A549 (cell line): Measurements from ENCODE around the gene BCKDK.

Source experiments
- CHD4 ChIP-seq: fragments of 200-600 bp; sonication (generic); IDR thresholded peaks from 2 replicates; pipeline ENCODE4 v1.6.1; 2016; ENCODE audit warnings: antibody characterized with exemption, mild to moderate bottlenecking, borderline replicate concordance
- CTCF ChIP-seq: fragments of >200 bp; sonication (Bioruptor Twin); formaldehyde crosslinking; IDR thresholded peaks from 3 replicates; pipeline ENCODE4 v1.5.1; 2016
- EHMT2 ChIP-seq: fragments of 200-600 bp; sonication (generic); IDR thresholded peaks from 2 replicates; pipeline ENCODE4 v1.6.1; 2016; ENCODE audit warnings: antibody characterized with exemption, low read depth, mild to moderate bottlenecking, moderate library complexity
- ESRRA ChIP-seq: fragments of 150-350 bp; IDR thresholded peaks from 2 replicates; pipeline ENCODE4 v1.6.1; 2014; ENCODE audit warnings: mild to moderate bottlenecking, low read length, borderline replicate concordance
- HMGXB4 ChIP-seq: fragments of 250-450 bp; sonication (Bioruptor Pico); IDR thresholded peaks from 2 replicates; pipeline ENCODE4 v1.5.0; 2021; ENCODE audit warnings: mild to moderate bottlenecking, moderate library complexity, borderline replicate concordance
- MYC ChIP-seq: IDR thresholded peaks from 2 replicates; pipeline ENCODE4 v1.6.1; 2012; ENCODE audit warnings: mild to moderate bottlenecking, inconsistent platforms, low read length, improper control_type of control experiment, borderline replicate concordance
- NR3C1 ChIP-seq: fragments of >200 bp; sonication (Bioruptor Twin); formaldehyde crosslinking; IDR thresholded peaks from 3 replicates; pipeline ENCODE4 v1.6.1; 2017
- POLR2AphosphoS2 ChIP-seq: conservative IDR thresholded peaks from 2 replicates; pipeline ENCODE4 v1.6.1; 2012; ENCODE audit warnings: low read length, improper control_type of control experiment, inconsistent platforms
- REST ChIP-seq: fragments of 200-600 bp; sonication (generic); IDR thresholded peaks from 2 replicates; pipeline ENCODE4 v1.6.1; 2016; ENCODE audit warnings: antibody characterized with exemption, mild to moderate bottlenecking, moderate library complexity

GRCh38 chr16:31067342-31067741 is 40.8 kb upstream of the BCKDK start:
- TF ChIP-seq CTCF (no peak), REST (no peak), MYC (no peak), POLR2AphosphoS2 (no peak), EHMT2 (no peak), HMGXB4 (no peak), NR3C1 (no peak), CHD4 (no peak), ESRRA (no peak)
